Activated B cell treated with CpG ODN at 0.5 μM for 24 hours (primary cell): Measurements from ENCODE around the gene CHRNA9. TPM values are rescaled to one million over a fixed set of nuclear protein-coding genes. Genes with fewer than 3 reads are reported as not detected.

ENCODE experiments used
- ATAC-seq: fragments of 200-7000 bp; cut with Tn5 transposase; one replicate; pipeline ENCODE4 v1.10.0; 2021; ENCODE audit warnings: low read depth, mild to moderate bottlenecking, moderate library complexity
- CTCF ChIA-PET: fragments of 350-600 bp; sonication (Branson Sonifier 250); formaldehyde crosslinking; loops from one replicate; lab custom pipeline; 2021; ENCODE audit warnings: antibody characterized with exemption; lab: Charles Lee
- POLR2A ChIA-PET: fragments of 350-600 bp; sonication (Branson Sonifier 250); formaldehyde crosslinking; loops from one replicate; lab custom pipeline; 2021; ENCODE audit warnings: antibody characterized with exemption; lab: Charles Lee
- DNase-seq: peaks from one replicate; pipeline ENCODE4 v3.0.0; 2022
- H3K27ac Mint-ChIP-seq: one replicate; pipeline ENCODE4 v1.8.0; 2020; ENCODE audit warnings: mixed read lengths
- H3K27me3 Mint-ChIP-seq: one replicate; pipeline ENCODE4 v1.8.0; 2021; ENCODE audit warnings: mixed read lengths
- H3K36me3 Mint-ChIP-seq: one replicate; pipeline ENCODE4 v1.8.0; 2021; ENCODE audit warnings: low read depth, mixed read lengths
- H3K4me1 Mint-ChIP-seq: one replicate; pipeline ENCODE4 v1.8.0; 2021; ENCODE audit warnings: mixed read lengths
- H3K4me3 Mint-ChIP-seq: one replicate; pipeline ENCODE4 v1.8.0; 2020; ENCODE audit warnings: mild to moderate bottlenecking, mixed read lengths
- H3K9me3 Mint-ChIP-seq: one replicate; pipeline ENCODE4 v1.8.0; 2020; ENCODE audit warnings: mixed read lengths
- intact Hi-C: fragments of 100-400 bp; cut with micrococcal nuclease; formaldehyde crosslinking; loops from one replicate; pipeline ENCODE4 v1.15.1; 2024
- total RNA-seq: library from RNA; stranded (reverse); gene quantifications from 2 replicates; pipeline ENCODE4 v1.2.3, GENCODE V29; 2022
- TF ChIP-seq, protein P1 (sequence below): fragments of 200-600 bp; IDR thresholded peaks from one replicate; pipeline ENCODE4 v1.8.0; 2022; ENCODE audit warnings: antibody characterized with exemption, mild to moderate bottlenecking

CHRNA9 gene
- total RNA-seq, 1 donor from 2014 or later, result 0.16 TPM

DNA sequence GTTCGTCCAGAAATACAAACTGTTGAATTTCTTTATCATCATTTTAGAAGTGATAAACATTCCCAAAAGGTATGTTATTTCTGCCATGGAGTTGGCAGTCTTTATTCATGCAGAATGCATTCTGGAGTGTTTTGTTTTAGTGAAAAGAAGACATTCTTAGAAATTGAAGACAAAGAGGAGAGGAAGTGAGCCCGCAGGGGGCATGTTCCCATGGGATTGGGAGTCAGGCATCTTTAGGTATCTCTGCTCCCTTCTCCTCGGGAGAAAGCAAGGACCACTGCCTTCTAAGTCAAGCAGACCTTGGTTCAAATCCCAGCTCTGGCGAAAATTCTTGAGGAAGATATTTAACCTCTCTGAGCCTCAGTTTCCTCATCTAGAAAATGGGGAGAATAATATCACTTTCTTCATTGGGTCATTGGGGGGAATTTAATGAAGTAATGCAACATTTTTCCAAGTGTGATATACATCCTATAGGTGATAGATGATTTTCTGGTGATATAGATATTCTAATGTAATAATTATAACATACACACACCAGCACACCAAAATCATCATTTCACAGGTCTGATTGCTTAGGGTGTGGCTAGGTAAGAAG, 26.5 kb upstream of the CHRNA9 start:
- peaks cover 79% of the 10 kb centered on the region for H3K4me1 Mint-ChIP-seq
- TF ChIP-seq, protein P1, sequence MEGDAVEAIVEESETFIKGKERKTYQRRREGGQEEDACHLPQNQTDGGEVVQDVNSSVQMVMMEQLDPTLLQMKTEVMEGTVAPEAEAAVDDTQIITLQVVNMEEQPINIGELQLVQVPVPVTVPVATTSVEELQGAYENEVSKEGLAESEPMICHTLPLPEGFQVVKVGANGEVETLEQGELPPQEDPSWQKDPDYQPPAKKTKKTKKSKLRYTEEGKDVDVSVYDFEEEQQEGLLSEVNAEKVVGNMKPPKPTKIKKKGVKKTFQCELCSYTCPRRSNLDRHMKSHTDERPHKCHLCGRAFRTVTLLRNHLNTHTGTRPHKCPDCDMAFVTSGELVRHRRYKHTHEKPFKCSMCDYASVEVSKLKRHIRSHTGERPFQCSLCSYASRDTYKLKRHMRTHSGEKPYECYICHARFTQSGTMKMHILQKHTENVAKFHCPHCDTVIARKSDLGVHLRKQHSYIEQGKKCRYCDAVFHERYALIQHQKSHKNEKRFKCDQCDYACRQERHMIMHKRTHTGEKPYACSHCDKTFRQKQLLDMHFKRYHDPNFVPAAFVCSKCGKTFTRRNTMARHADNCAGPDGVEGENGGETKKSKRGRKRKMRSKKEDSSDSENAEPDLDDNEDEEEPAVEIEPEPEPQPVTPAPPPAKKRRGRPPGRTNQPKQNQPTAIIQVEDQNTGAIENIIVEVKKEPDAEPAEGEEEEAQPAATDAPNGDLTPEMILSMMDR, result no peak
- intact Hi-C loops, result loop anchor here (1.0 to 10.0 kb wide), 15 partner anchors 9 to 1274 kb away; partner anchors contain the start of genes LIAS, N4BP2, PDS5A and RHOH
- ATAC-seq, result no peak
- H3K9me3 Mint-ChIP-seq, result no peaks in the 10 kb centered on the region
- POLR2A ChIA-PET, result interaction anchor here (0.6 to 9.8 kb wide), 22 partner anchors 8 to 251 kb away, joined by 3 to 187 read pairs (median 6); partner anchors contain the start of gene RHOH
- peak overlapping the region; percentile 92 for H3K27ac Mint-ChIP-seq
- no peak for DNase-seq
- H3K4me3 Mint-ChIP-seq, result peak overlapping the region; percentile 68
- CTCF ChIA-PET, result interaction anchor here (0.8 to 6.0 kb wide), 27 partner anchors 8 to 330 kb away, joined by 3 to 69 read pairs (median 5); partner anchors contain the start of genes N4BP2 and RHOH
- no peaks in the 10 kb centered on the region for H3K27me3 Mint-ChIP-seq
- H3K36me3 Mint-ChIP-seq, result no peaks in the 10 kb centered on the region

- Mint-ChIP-seq H3K27ac (peak overlapping the region; percentile 92), H3K4me3 (peak overlapping the region; percentile 60), H3K36me3 (no peaks in the 10 kb centered on the region), H3K4me1 (peaks cover 74% of the 10 kb centered on the region), H3K9me3 (no peaks in the 10 kb centered on the region), H3K27me3 (no peaks in the 10 kb centered on the region)
- peak; percentile 20 for ATAC-seq
- TF ChIP-seq, protein P1, result no peak
- POLR2A ChIA-PET, result interaction anchor here (0.6 to 9.8 kb wide), 10 partner anchors 20 to 253 kb away, joined by 3 to 187 read pairs (median 6); partner anchors contain the start of genes N4BP2 and RHOH
- CTCF ChIA-PET, result interaction anchor here (0.6 to 6.0 kb wide), 29 partner anchors 9 to 411 kb away, joined by 3 to 69 read pairs (median 5); partner anchors contain the start of genes N4BP2 and RHOH
- intact Hi-C loops, result loop anchor here (1.0 to 10.0 kb wide), 14 partner anchors 8 to 1275 kb away; partner anchors contain the start of genes LIAS, N4BP2, PDS5A and RHOH
- peak; percentile 78 for DNase-seq
Measured at GRCh38 chr4:40309250-40309774, 25.8 kb upstream of the CHRNA9 start.

- TF ChIP-seq, protein P1, result no peak
- no peaks in the 10 kb centered on the region for H3K36me3 Mint-ChIP-seq
- ChIA-PET CTCF (interaction anchor here (0.8 to 6.0 kb wide), 13 partner anchors 15 to 410 kb away, joined by 3 to 69 read pairs (median 10); partner anchors contain the start of gene N4BP2), POLR2A (interaction anchor here (0.9 to 9.8 kb wide), 4 partner anchors 104 to 254 kb away, joined by 4 to 187 read pairs (median 35); partner anchors contain the start of genes N4BP2 and RHOH)
- no peaks in the 10 kb centered on the region for H3K9me3 Mint-ChIP-seq
- ATAC-seq, result no peak
- H3K4me3 Mint-ChIP-seq, result no peak overlapping the region
- intact Hi-C loops, result no loop called here
- DNase-seq, result no peak
- no peaks in the 10 kb centered on the region for H3K27me3 Mint-ChIP-seq
- peaks cover 65% of the 10 kb centered on the region for H3K4me1 Mint-ChIP-seq
- H3K27ac Mint-ChIP-seq, result no peak overlapping the region
Measured at GRCh38 chr4:40310225-40310624, 24.9 kb upstream of the CHRNA9 start.

DNA sequence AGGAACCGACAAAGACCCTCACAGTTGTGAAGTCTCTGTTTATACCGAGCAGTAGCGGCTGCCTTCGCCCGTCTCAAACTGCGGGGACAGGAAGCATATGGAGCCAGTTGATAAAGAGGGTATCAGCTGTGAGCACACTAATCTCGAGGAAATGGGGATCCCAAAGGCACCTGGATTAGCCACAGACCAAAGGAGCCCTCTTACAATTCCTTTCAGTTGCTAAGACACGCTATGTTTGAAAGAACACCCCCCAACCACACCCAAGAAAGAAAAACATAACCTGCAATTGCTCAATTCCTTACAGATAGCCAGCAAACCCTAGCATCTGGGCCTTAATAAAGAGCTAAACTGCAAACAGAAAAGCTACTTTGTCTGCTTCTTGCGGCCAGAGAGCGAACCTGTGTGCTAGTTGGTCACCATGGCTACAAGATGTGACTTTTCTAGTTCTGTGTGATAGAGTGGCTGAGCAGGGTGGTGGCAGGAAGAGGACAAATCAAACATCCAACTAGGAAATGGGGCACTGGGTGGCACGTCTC, 23.3 kb upstream of the CHRNA9 start:
- intact Hi-C loops, result no loop called here
- DNase-seq (no peak), ATAC-seq (no peak)
- ChIA-PET POLR2A (interaction anchor here (8.3 to 9.8 kb wide), 2 partner anchors 106 to 115 kb away, joined by 64 to 187 read pairs; partner anchors contain the start of gene RHOH), CTCF (interaction anchor here (1.0 to 6.0 kb wide), 7 partner anchors 11 to 255 kb away, joined by 3 to 69 read pairs (median 5); partner anchors contain the start of gene N4BP2)
- Mint-ChIP-seq H3K4me3 (peak overlapping the region; percentile 3), H3K4me1 (peaks cover 63% of the 10 kb centered on the region), H3K27me3 (no peaks in the 10 kb centered on the region), H3K9me3 (no peaks in the 10 kb centered on the region), H3K36me3 (no peaks in the 10 kb centered on the region), H3K27ac (no peak overlapping the region)
- TF ChIP-seq, protein P1, result no peak
